HEK293 (cell line): ENCODE results near the gene S1PR1.

ENCODE experiments used
- GFI1B ChIP-seq: fragments of 450-650 bp; formaldehyde crosslinking; IDR thresholded peaks from 2 replicates; pipeline ENCODE4 v1.5.1; 2016; ENCODE audit warnings: missing biosample characterization, missing genetic modification characterization
- TCF7L2 ChIP-seq: IDR thresholded peaks from 2 replicates; pipeline ENCODE4 v1.6.1; 2011; ENCODE audit warnings: low read depth, mild to moderate bottlenecking, inconsistent platforms, low read length, moderate library complexity, borderline replicate concordance
- ZEB2 ChIP-seq: fragments of 450-650 bp; formaldehyde crosslinking; IDR thresholded peaks from 2 replicates; pipeline ENCODE4 v1.5.1; 2016; ENCODE audit warnings: missing biosample characterization, missing genetic modification characterization
- ZFP3 ChIP-seq: fragments of 450-650 bp; formaldehyde crosslinking; IDR thresholded peaks from 2 replicates; pipeline ENCODE4 v1.5.1; 2016; ENCODE audit warnings: low read depth, missing biosample characterization, missing genetic modification characterization
- ZNF501 ChIP-seq: fragments of 450-650 bp; formaldehyde crosslinking; IDR thresholded peaks from 2 replicates; pipeline ENCODE4 v1.5.1; 2016; ENCODE audit warnings: missing biosample characterization, missing genetic modification characterization
- ZNF530 ChIP-seq: fragments of 450-650 bp; formaldehyde crosslinking; IDR thresholded peaks from 2 replicates; pipeline ENCODE4 v1.5.1; 2016; ENCODE audit warnings: low read depth, missing biosample characterization, missing genetic modification characterization
- ZNF585B ChIP-seq: fragments of 450-650 bp; formaldehyde crosslinking; IDR thresholded peaks from 2 replicates; pipeline ENCODE4 v1.5.1; 2016; ENCODE audit warnings: missing biosample characterization, missing genetic modification characterization
- TF ChIP-seq, protein P1 (sequence below): fragments of 450-650 bp; formaldehyde crosslinking; IDR thresholded peaks from 2 replicates; pipeline ENCODE4 v1.5.1; 2016; ENCODE audit warnings: missing biosample characterization, missing genetic modification characterization, low read depth
- TF ChIP-seq, protein P2 (sequence below): fragments of 450-650 bp; formaldehyde crosslinking; IDR thresholded peaks from 2 replicates; pipeline ENCODE4 v1.5.1; 2016; ENCODE audit warnings: missing biosample characterization, missing genetic modification characterization
- TF ChIP-seq, protein P3 (sequence below): sonication (generic); formaldehyde crosslinking; IDR thresholded peaks from 2 replicates; pipeline ENCODE4 v1.8.1; 2022; ENCODE audit warnings: mild to moderate bottlenecking, moderate library complexity, missing genetic modification reagents
- TF ChIP-seq, protein P4 (sequence below): fragments of 450-650 bp; formaldehyde crosslinking; IDR thresholded peaks from 2 replicates; pipeline ENCODE4 v1.5.1; 2016; ENCODE audit warnings: missing biosample characterization, missing genetic modification characterization
- TF ChIP-seq, protein P5 (sequence below): fragments of 450-650 bp; formaldehyde crosslinking; IDR thresholded peaks from 2 replicates; pipeline ENCODE4 v1.5.1; 2017; ENCODE audit warnings: missing biosample characterization, missing genetic modification characterization
- TF ChIP-seq, protein P6 (sequence below): fragments of 450-650 bp; formaldehyde crosslinking; IDR thresholded peaks from 2 replicates; pipeline ENCODE4 v1.5.1; 2016; ENCODE audit warnings: missing biosample characterization, missing genetic modification characterization

DNA sequence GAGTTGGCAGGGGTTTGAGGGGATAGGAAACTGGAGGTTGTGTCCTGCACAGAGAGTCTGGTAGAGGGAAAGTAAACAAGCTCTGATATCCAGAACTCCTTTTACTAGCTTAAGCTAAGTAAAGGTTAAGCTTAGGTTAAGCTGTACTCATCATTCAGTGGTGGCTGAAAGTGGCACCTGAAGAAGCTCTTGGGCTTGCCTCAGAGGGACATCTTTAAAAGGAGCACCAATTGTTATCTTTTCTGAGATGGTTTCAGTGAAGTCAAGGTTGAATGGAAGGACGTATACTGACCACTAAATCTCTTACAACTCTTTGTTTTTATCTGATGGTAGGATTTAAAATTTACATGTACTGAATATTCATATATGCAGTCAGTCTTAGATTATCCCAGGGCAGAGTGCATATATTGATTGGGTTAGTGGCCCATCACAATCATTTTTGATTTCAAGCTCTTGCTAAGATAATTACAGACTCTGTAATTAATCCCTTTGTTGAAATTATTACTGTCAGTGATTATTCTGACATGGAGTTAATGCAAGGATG lies 43.3 kb downstream of the S1PR1 start:
- TF ChIP-seq ZEB2 (tag by site-specific recombination) (no peak), GFI1B (no peak), TCF7L2 (no peak), ZFP3 (tag by site-specific recombination) (no peak), ZNF501 (no peak), ZNF530 (tag by site-specific recombination) (no peak), ZNF585B (no peak)
- TF ChIP-seq, protein P1, sequence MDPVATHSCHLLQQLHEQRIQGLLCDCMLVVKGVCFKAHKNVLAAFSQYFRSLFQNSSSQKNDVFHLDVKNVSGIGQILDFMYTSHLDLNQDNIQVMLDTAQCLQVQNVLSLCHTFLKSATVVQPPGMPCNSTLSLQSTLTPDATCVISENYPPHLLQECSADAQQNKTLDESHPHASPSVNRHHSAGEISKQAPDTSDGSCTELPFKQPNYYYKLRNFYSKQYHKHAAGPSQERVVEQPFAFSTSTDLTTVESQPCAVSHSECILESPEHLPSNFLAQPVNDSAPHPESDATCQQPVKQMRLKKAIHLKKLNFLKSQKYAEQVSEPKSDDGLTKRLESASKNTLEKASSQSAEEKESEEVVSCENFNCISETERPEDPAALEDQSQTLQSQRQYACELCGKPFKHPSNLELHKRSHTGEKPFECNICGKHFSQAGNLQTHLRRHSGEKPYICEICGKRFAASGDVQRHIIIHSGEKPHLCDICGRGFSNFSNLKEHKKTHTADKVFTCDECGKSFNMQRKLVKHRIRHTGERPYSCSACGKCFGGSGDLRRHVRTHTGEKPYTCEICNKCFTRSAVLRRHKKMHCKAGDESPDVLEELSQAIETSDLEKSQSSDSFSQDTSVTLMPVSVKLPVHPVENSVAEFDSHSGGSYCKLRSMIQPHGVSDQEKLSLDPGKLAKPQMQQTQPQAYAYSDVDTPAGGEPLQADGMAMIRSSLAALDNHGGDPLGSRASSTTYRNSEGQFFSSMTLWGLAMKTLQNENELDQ (tag by site-specific recombination), result no peak
- TF ChIP-seq, protein P2, sequence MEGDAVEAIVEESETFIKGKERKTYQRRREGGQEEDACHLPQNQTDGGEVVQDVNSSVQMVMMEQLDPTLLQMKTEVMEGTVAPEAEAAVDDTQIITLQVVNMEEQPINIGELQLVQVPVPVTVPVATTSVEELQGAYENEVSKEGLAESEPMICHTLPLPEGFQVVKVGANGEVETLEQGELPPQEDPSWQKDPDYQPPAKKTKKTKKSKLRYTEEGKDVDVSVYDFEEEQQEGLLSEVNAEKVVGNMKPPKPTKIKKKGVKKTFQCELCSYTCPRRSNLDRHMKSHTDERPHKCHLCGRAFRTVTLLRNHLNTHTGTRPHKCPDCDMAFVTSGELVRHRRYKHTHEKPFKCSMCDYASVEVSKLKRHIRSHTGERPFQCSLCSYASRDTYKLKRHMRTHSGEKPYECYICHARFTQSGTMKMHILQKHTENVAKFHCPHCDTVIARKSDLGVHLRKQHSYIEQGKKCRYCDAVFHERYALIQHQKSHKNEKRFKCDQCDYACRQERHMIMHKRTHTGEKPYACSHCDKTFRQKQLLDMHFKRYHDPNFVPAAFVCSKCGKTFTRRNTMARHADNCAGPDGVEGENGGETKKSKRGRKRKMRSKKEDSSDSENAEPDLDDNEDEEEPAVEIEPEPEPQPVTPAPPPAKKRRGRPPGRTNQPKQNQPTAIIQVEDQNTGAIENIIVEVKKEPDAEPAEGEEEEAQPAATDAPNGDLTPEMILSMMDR (tag by site-specific recombination), result no peak
- TF ChIP-seq, protein P3, sequence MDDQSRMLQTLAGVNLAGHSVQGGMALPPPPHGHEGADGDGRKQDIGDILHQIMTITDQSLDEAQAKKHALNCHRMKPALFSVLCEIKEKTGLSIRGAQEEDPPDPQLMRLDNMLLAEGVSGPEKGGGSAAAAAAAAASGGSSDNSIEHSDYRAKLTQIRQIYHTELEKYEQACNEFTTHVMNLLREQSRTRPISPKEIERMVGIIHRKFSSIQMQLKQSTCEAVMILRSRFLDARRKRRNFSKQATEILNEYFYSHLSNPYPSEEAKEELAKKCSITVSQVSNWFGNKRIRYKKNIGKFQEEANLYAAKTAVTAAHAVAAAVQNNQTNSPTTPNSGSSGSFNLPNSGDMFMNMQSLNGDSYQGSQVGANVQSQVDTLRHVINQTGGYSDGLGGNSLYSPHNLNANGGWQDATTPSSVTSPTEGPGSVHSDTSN (CRISPR knock-in tag), result no peak
- TF ChIP-seq, protein P4, sequence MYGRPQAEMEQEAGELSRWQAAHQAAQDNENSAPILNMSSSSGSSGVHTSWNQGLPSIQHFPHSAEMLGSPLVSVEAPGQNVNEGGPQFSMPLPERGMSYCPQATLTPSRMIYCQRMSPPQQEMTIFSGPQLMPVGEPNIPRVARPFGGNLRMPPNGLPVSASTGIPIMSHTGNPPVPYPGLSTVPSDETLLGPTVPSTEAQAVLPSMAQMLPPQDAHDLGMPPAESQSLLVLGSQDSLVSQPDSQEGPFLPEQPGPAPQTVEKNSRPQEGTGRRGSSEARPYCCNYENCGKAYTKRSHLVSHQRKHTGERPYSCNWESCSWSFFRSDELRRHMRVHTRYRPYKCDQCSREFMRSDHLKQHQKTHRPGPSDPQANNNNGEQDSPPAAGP, result no peak
- TF ChIP-seq, protein P5, sequence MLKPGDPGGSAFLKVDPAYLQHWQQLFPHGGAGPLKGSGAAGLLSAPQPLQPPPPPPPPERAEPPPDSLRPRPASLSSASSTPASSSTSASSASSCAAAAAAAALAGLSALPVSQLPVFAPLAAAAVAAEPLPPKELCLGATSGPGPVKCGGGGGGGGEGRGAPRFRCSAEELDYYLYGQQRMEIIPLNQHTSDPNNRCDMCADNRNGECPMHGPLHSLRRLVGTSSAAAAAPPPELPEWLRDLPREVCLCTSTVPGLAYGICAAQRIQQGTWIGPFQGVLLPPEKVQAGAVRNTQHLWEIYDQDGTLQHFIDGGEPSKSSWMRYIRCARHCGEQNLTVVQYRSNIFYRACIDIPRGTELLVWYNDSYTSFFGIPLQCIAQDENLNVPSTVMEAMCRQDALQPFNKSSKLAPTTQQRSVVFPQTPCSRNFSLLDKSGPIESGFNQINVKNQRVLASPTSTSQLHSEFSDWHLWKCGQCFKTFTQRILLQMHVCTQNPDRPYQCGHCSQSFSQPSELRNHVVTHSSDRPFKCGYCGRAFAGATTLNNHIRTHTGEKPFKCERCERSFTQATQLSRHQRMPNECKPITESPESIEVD, result no peak
- TF ChIP-seq, protein P6, sequence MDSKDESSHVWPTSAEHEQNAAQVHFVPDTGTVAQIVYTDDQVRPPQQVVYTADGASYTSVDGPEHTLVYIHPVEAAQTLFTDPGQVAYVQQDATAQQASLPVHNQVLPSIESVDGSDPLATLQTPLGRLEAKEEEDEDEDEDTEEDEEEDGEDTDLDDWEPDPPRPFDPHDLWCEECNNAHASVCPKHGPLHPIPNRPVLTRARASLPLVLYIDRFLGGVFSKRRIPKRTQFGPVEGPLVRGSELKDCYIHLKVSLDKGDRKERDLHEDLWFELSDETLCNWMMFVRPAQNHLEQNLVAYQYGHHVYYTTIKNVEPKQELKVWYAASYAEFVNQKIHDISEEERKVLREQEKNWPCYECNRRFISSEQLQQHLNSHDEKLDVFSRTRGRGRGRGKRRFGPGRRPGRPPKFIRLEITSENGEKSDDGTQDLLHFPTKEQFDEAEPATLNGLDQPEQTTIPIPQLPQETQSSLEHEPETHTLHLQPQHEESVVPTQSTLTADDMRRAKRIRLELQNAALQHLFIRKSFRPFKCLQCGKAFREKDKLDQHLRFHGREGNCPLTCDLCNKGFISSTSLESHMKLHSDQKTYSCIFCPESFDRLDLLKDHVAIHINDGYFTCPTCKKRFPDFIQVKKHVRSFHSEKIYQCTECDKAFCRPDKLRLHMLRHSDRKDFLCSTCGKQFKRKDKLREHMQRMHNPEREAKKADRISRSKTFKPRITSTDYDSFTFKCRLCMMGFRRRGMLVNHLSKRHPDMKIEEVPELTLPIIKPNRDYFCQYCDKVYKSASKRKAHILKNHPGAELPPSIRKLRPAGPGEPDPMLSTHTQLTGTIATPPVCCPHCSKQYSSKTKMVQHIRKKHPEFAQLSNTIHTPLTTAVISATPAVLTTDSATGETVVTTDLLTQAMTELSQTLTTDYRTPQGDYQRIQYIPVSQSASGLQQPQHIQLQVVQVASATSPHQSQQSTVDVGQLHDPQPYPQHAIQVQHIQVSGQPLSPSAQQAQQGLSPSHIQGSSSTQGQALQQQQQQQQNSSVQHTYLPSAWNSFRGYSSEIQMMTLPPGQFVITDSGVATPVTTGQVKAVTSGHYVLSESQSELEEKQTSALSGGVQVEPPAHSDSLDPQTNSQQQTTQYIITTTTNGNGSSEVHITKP, result no peak
